ENCODE data around the gene PRKCE. TPM values are rescaled to one million over a fixed set of nuclear protein-coding genes. Genes with fewer than 3 reads are reported as not detected.

PRKCE gene
- total RNA-seq, 1 donor from 2014 or later, result 4.6 TPM

GRCh38 chr2:45720210-45720609 is 68.7 kb downstream of the PRKCE start:
- no peak for TF ChIP-seq CTCF (IDR thresholded peaks at IDR 0.05)
- Histone ChIP-seq H3K9me3 (no peaks in the 10 kb centered on the region), H3K36me3 (no peaks in the 10 kb centered on the region), H3K4me3 (no peak overlapping the region), H3K27ac (no peak overlapping the region), H3K27me3 (no peaks in the 10 kb centered on the region), H3K4me1 (no peaks in the 10 kb centered on the region)
- DNase-seq (ENCODE audit: low spot score in 2 of 2), result no peak
- intact Hi-C loops (cut with DNase I), result no loop called here

GRCh38 chr2:45721150-45721549 is 69.7 kb downstream of the PRKCE start:
- H3K27ac ChIP-seq, result no peak overlapping the region
- TF ChIP-seq CTCF (IDR thresholded peaks at IDR 0.05), result no peak
- H3K36me3 ChIP-seq, result no peaks in the 10 kb centered on the region
- H3K9me3 ChIP-seq, result no peaks in the 10 kb centered on the region
- H3K4me3 ChIP-seq, result no peak overlapping the region
- intact Hi-C loops (cut with DNase I), result no loop called here
- no peak for DNase-seq (ENCODE audit: low spot score in 2 of 2)
- no peaks in the 10 kb centered on the region for H3K4me1 ChIP-seq
- no peaks in the 10 kb centered on the region for H3K27me3 ChIP-seq

GRCh38 chr2:45722477-45722876 is 71.0 kb downstream of the PRKCE start:
- Histone ChIP-seq H3K4me1 (no peaks in the 10 kb centered on the region), H3K27me3 (no peaks in the 10 kb centered on the region), H3K36me3 (no peaks in the 10 kb centered on the region), H3K4me3 (no peak overlapping the region), H3K9me3 (no peaks in the 10 kb centered on the region), H3K27ac (no peak overlapping the region)
- no peak for TF ChIP-seq CTCF (IDR thresholded peaks at IDR 0.05)
- no peak for DNase-seq (ENCODE audit: low spot score in 2 of 2)
- intact Hi-C loops (cut with DNase I), result no loop called here

GRCh38 chr2:45723857-45724256 is 72.4 kb downstream of the PRKCE start:
- intact Hi-C loops (cut with DNase I), result no loop called here
- no peaks in the 10 kb centered on the region for H3K36me3 ChIP-seq
- DNase-seq (ENCODE audit: low spot score in 2 of 2), result no peak
- no peaks in the 10 kb centered on the region for H3K4me1 ChIP-seq
- H3K27ac ChIP-seq, result no peak overlapping the region
- no peak overlapping the region for H3K4me3 ChIP-seq
- TF ChIP-seq CTCF (IDR thresholded peaks at IDR 0.05), result no peak
- H3K27me3 ChIP-seq, result no peaks in the 10 kb centered on the region
- no peaks in the 10 kb centered on the region for H3K9me3 ChIP-seq

GRCh38 chr2:45724335-45724734 is 72.9 kb downstream of the PRKCE start:
- Histone ChIP-seq H3K9me3 (no peaks in the 10 kb centered on the region), H3K4me1 (no peaks in the 10 kb centered on the region), H3K27ac (no peak overlapping the region), H3K4me3 (no peak overlapping the region), H3K27me3 (no peaks in the 10 kb centered on the region), H3K36me3 (no peaks in the 10 kb centered on the region)
- intact Hi-C loops (cut with DNase I), result no loop called here
- TF ChIP-seq CTCF (IDR thresholded peaks at IDR 0.05), result no peak
- no peak for DNase-seq (ENCODE audit: low spot score in 2 of 2)

GRCh38 chr2:45725731-45726130 is 74.3 kb downstream of the PRKCE start:
- intact Hi-C loops (cut with DNase I), result no loop called here
- no peak overlapping the region for H3K4me3 ChIP-seq
- no peak for DNase-seq (ENCODE audit: low spot score in 2 of 2)
- H3K9me3 ChIP-seq, result no peaks in the 10 kb centered on the region
- H3K4me1 ChIP-seq, result no peaks in the 10 kb centered on the region
- no peak overlapping the region for H3K27ac ChIP-seq
- no peaks in the 10 kb centered on the region for H3K27me3 ChIP-seq
- H3K36me3 ChIP-seq, result no peaks in the 10 kb centered on the region
- no peak for TF ChIP-seq CTCF (IDR thresholded peaks at IDR 0.05)

Data from ascending aorta (tissue), 2 donors.